Cardiac atrium fibroblast (primary cell): ENCODE results near the gene TPRA1. TPM values are rescaled to one million over a fixed set of nuclear protein-coding genes. Genes with fewer than 3 reads are reported as not detected.

Source experiments
- total RNA-seq: library from RNA; depleted of rRNA; stranded (reverse); fragments of >200 nt; gene quantifications from 2 replicates; pipeline ENCODE4 v1.2.3, GENCODE V29; 2015

Gene TPRA1
- total RNA-seq: 51.2 and 63.5 TPM in 2 replicates

GRCh38 chr3:127590593-127591465 lies at the start of gene TPRA1:
TSS of gene TPRA1 (minus strand) at chr3:127590733. CDS start at chr3:127580146, 10,587 bp downstream.

GRCh38 chr3:127628788-127629466 lies 38.4 kb upstream of the TPRA1 start, which contains the start of gene PODXL2:
TSS of gene PODXL2 (plus strand) at chr3:127629185. CDS start at chr3:127629220, 35 bp downstream.

Other genes with a start within 250 kb of the TPRA1 start
- gene MCM2, start 7.7 kb upstream of the TPRA1 start, total RNA-seq: 16.5 and 17.5 TPM in 2 replicates
- 3.1 and 8.3 TPM in 2 replicates for gene PODXL2, start 38.5 kb upstream of the TPRA1 start, total RNA-seq
- 13.2 and 14.1 TPM in 2 replicates for gene ABTB1, start 82.2 kb upstream of the TPRA1 start, total RNA-seq
- 27.4 and 32.3 TPM in 2 replicates for gene MGLL, start 231.8 kb upstream of the TPRA1 start, total RNA-seq